NCI-H82 treated with DMSO at 0.1 percent for 48 hours (cell line): Measurements from ENCODE around the gene ELOVL7.
"Not testable (repeated sequence)": the region's sequence is repeated elsewhere in the genome, so short reads cannot be mapped to it uniquely, and the experiment has no call there.

Experiments used
- DNase-seq: peaks from one replicate; lab custom pipeline; 2025; ENCODE audit not compliant: unreplicated experiment; lab: John Stamatoyannopoulos, UW

ELOVL7 gene

GRCh38 chr5:60843936-60844905, at the start of gene ELOVL7:
ELOVL7 (minus strand) TSS chr5:60844269; CDS start chr5:60787397, 56,872 bp downstream.
- no peak for DNase-seq

- no peak for DNase-seq
Measured at GRCh38 chr5:60893521-60893920, 49.5 kb upstream of the ELOVL7 start.

- no peak for DNase-seq
Measured at GRCh38 chr5:60891667-60892066, 47.6 kb upstream of the ELOVL7 start.

GRCh38 chr5:60888359-60889061, 44.4 kb upstream of the ELOVL7 start:
- DNase-seq = no peak

GRCh38 chr5:60887746-60888145, 43.7 kb upstream of the ELOVL7 start:
- no peak for DNase-seq

- DNase-seq = no peak
Measured at GRCh38 chr5:60887096-60887495, 43.0 kb upstream of the ELOVL7 start.

- DNase-seq = no peak
Measured at GRCh38 chr5:60886158-60886557, 42.1 kb upstream of the ELOVL7 start.

- DNase-seq = no peak
Measured at GRCh38 chr5:60883229-60883628, 39.2 kb upstream of the ELOVL7 start.

- DNase-seq = no peak
Measured at GRCh38 chr5:60872892-60873291, 28.8 kb upstream of the ELOVL7 start.

GRCh38 chr5:60870857-60871256, 26.8 kb upstream of the ELOVL7 start:
- no peak for DNase-seq

- DNase-seq = not testable (repeated sequence)
Measured at GRCh38 chr5:60860572-60860971, 16.5 kb upstream of the ELOVL7 start.

- no peak for DNase-seq
Measured at GRCh38 chr5:60856066-60856465, 12.0 kb upstream of the ELOVL7 start.

- DNase-seq = no peak
Measured at GRCh38 chr5:60852940-60853339, 8.9 kb upstream of the ELOVL7 start.

GRCh38 chr5:60852317-60852716, 8.2 kb upstream of the ELOVL7 start:
- no peak for DNase-seq

GRCh38 chr5:60851626-60852025, 7.6 kb upstream of the ELOVL7 start:
- no peak for DNase-seq

GRCh38 chr5:60846298-60846697, 2.2 kb upstream of the ELOVL7 start:
- DNase-seq = no peak

- no peak for DNase-seq
Measured at GRCh38 chr5:60843386-60843935, 608 bp downstream of the ELOVL7 start.

GRCh38 chr5:60842871-60843385, 1.1 kb downstream of the ELOVL7 start:
- no peak for DNase-seq

GRCh38 chr5:60841361-60841760, 2.7 kb downstream of the ELOVL7 start:
- no peak for DNase-seq

- no peak for DNase-seq
Measured at GRCh38 chr5:60836131-60836530, 7.9 kb downstream of the ELOVL7 start.

GRCh38 chr5:60835554-60835953, 8.5 kb downstream of the ELOVL7 start:
- DNase-seq = no peak

GRCh38 chr5:60833520-60833919, 10.5 kb downstream of the ELOVL7 start:
- DNase-seq = no peak
